ENCODE measurements around the gene RAB36. TPM values are rescaled to one million over a fixed set of nuclear protein-coding genes. Genes with fewer than 3 reads are reported as not detected.

RAB36 gene
- total RNA-seq, 1 donor from 2014 or later, result 3.2 TPM

GRCh38 chr22:23098718-23099530 is 46.4 kb upstream of the RAB36 start:
- Histone ChIP-seq H3K27ac (peak overlapping the region; percentile 51), H3K36me3 (no peaks in the 10 kb centered on the region), H3K4me1 (peaks cover 20% of the 10 kb centered on the region), H3K4me3 (peak overlapping the region in 1 of 2 donors; percentile 18), H3K27me3 (no peaks in the 10 kb centered on the region), H3K9me3 (no peaks in the 10 kb centered on the region)
- intact Hi-C loops (cut with DNase I), result no loop called here
- TF ChIP-seq POLR2AphosphoS5 (IDR thresholded peaks at IDR 0.05; ENCODE audit: insufficient read depth in 1 of 2, low read depth in 1 of 2), result no peak
- no peak for TF ChIP-seq POLR2A (IDR thresholded peaks at IDR 0.05)
- no peak for TF ChIP-seq CTCF (IDR thresholded peaks at IDR 0.05)
- DNase-seq (ENCODE audit: extremely low spot score in 2 of 2), result no peak

GRCh38 chr22:23099531-23099804 is 45.8 kb upstream of the RAB36 start:
- peak overlapping the region; percentile 51 for H3K27ac ChIP-seq
- peaks cover 20% of the 10 kb centered on the region for H3K4me1 ChIP-seq
- TF ChIP-seq POLR2AphosphoS5 (IDR thresholded peaks at IDR 0.05; ENCODE audit: insufficient read depth in 1 of 2, low read depth in 1 of 2) (no peak), POLR2A (IDR thresholded peaks at IDR 0.05) (no peak), CTCF (IDR thresholded peaks at IDR 0.05) (no peak)
- H3K9me3 ChIP-seq, result no peaks in the 10 kb centered on the region
- H3K36me3 ChIP-seq, result no peaks in the 10 kb centered on the region
- no peaks in the 10 kb centered on the region for H3K27me3 ChIP-seq
- intact Hi-C loops (cut with DNase I), result no loop called here
- H3K4me3 ChIP-seq, result no peak overlapping the region
- no peak for DNase-seq (ENCODE audit: extremely low spot score in 2 of 2)

GRCh38 chr22:23100124-23100801 is 45.0 kb upstream of the RAB36 start:
- no peak overlapping the region for H3K27ac ChIP-seq
- no peaks in the 10 kb centered on the region for H3K27me3 ChIP-seq
- H3K4me1 ChIP-seq, result peaks cover 20% of the 10 kb centered on the region
- TF ChIP-seq POLR2A (IDR thresholded peaks at IDR 0.05) (no peak), CTCF (IDR thresholded peaks at IDR 0.05) (no peak), POLR2AphosphoS5 (IDR thresholded peaks at IDR 0.05; ENCODE audit: insufficient read depth in 1 of 2, low read depth in 1 of 2) (no peak)
- no peak overlapping the region for H3K4me3 ChIP-seq
- intact Hi-C loops (cut with DNase I), result no loop called here
- DNase-seq (ENCODE audit: extremely low spot score in 2 of 2), result no peak
- no peaks in the 10 kb centered on the region for H3K36me3 ChIP-seq
- H3K9me3 ChIP-seq, result no peaks in the 10 kb centered on the region

GRCh38 chr22:23101524-23101923 is 43.8 kb upstream of the RAB36 start:
- H3K36me3 ChIP-seq, result no peaks in the 10 kb centered on the region
- no peak overlapping the region for H3K27ac ChIP-seq
- TF ChIP-seq CTCF (IDR thresholded peaks at IDR 0.05) (no peak), POLR2A (IDR thresholded peaks at IDR 0.05) (no peak), POLR2AphosphoS5 (IDR thresholded peaks at IDR 0.05; ENCODE audit: insufficient read depth in 1 of 2, low read depth in 1 of 2) (no peak)
- no peaks in the 10 kb centered on the region for H3K9me3 ChIP-seq
- H3K27me3 ChIP-seq, result no peaks in the 10 kb centered on the region
- intact Hi-C loops (cut with DNase I), result no loop called here
- H3K4me1 ChIP-seq, result peaks cover 20% of the 10 kb centered on the region
- no peak for DNase-seq (ENCODE audit: extremely low spot score in 2 of 2)
- H3K4me3 ChIP-seq, result no peak overlapping the region
